ENCODE results near the gene ARRDC2. TPM values are rescaled to one million over a fixed set of nuclear protein-coding genes. Genes with fewer than 3 reads are reported as not detected.
A peak's percentile ranks its signal among the peaks of the same experiment; 100 is the strongest.

Gene ARRDC2
- total and polyA plus RNA-seq, 12 donors: 2.5 to 54.3 (median 17.3) TPM

- Histone ChIP-seq H3K4me3 (no peak overlapping the region), H3K27me3 (no peaks in the 10 kb centered on the region), H3K4me1 (replicated peaks in 1 of 2) (no peaks in the 10 kb centered on the region), H3K36me3 (replicated peaks in 1 of 2) (no peaks in the 10 kb centered on the region), H3K9me3 (replicated peaks in 1 of 3) (no peaks in the 10 kb centered on the region), H3K27ac (no peak overlapping the region)
- no peak for TF ChIP-seq CTCF (IDR thresholded peaks at IDR 0.05)
- TF ChIP-seq POLR2A (IDR thresholded peaks at IDR 0.05): no peak
- 88 to 93% (median 90%) methylated on average over 16 of the region's 16 CpGs for WGBS, 4 donors
- intact Hi-C loops (cut with DNase I): no loop called here
- no peak for DNase-seq
These were observed 18.4 kb upstream of the ARRDC2 start for GRCh38 chr19:17989425-17990094.

- no peak for DNase-seq
- 76 to 77% (median 76%) methylated on average over 18 to 27 of the region's 27 CpGs for WGBS, 4 donors
- Histone ChIP-seq H3K4me3 (no peak overlapping the region), H3K9me3 (replicated peaks in 1 of 3) (no peaks in the 10 kb centered on the region), H3K4me1 (replicated peaks in 1 of 2) (no peaks in the 10 kb centered on the region), H3K27me3 (no peaks in the 10 kb centered on the region), H3K36me3 (replicated peaks in 1 of 2) (no peaks in the 10 kb centered on the region), H3K27ac (no peak overlapping the region)
- TF ChIP-seq POLR2A (IDR thresholded peaks at IDR 0.05): no peak
- no peak for TF ChIP-seq CTCF (IDR thresholded peaks at IDR 0.05)
- intact Hi-C loops (cut with DNase I): no loop called here
These were observed 14.7 kb upstream of the ARRDC2 start for GRCh38 chr19:17993076-17993813.

- Histone ChIP-seq H3K27me3 (no peaks in the 10 kb centered on the region), H3K4me1 (replicated peaks in 1 of 2) (no peaks in the 10 kb centered on the region), H3K36me3 (replicated peaks in 1 of 2) (no peaks in the 10 kb centered on the region), H3K4me3 (no peak overlapping the region), H3K27ac (no peak overlapping the region), H3K9me3 (replicated peaks in 1 of 3) (no peaks in the 10 kb centered on the region)
- peak; percentile 77 to 94 (median 88) for DNase-seq
- 0 to 13% (median 11%) methylated on average over 1 to 15 of the region's 15 CpGs for WGBS, 4 donors
- TF ChIP-seq POLR2A (IDR thresholded peaks at IDR 0.05): no peak
- TF ChIP-seq CTCF (IDR thresholded peaks at IDR 0.05): peak; percentile 96 to 99 (median 99)
- intact Hi-C loops (cut with DNase I): loop anchor here (2.0 to 5.0 kb wide), 3 partner anchors 58 to 125 kb away; partner anchors contain the start of gene SLC5A5 (in 1 of the 2)
These were observed 11.1 kb upstream of the ARRDC2 start for GRCh38 chr19:17996826-17997316.

Data from adrenal gland (tissue), 12 donors.